CD4-positive, alpha-beta T cell treated with Interferon gamma for 1 hour (primary cell): ENCODE results near the gene PARL.
"Not testable (repeated sequence)": the region's sequence is repeated elsewhere in the genome, so short reads cannot be mapped to it uniquely, and the experiment has no call there.

Experiments used
- DNase-seq: peaks from one replicate; pipeline ENCODE4 v3.0.0-alpha.2; 2020

The PARL gene

DNA sequence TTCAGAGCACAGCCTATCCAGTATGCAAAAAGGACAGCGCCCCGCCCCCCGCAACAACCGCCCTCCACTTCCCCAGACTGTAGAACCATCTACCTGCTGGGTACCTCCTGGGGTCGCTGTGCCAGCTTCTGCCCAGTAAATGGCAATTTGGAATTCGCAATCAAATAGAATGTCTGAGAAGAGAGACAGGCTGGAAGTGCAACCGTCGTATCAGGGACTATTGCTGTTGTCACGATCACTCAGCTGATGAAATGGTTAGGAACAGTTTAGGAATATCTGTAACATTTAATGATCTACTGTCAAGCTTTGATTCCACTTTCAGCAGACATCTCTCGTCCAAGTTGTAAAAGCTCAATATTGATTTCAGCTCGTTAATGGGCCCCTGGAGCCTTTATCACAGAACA is 13.3 kb upstream of the PARL start:
- DNase-seq: no peak

DNA sequence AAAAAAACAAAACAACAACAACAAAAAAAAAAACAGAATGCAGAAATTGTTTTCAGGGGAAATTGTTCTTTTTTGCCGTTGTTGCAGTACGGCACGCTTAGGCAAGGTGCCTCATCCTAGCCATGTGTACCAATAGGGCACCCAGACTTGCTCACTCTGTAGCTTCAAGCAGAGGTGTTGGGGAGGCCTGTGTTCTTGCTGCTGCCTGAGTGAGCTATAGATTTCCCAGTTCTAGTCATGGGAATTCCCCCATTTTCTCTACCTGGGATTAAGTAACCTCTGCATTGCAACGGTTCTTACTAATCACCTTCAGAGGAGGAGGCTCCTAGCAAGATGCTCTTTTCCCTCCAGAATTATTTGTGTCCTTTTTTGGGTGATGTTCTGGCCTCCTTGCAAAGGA is 12.9 kb upstream of the PARL start:
- no peak for DNase-seq

DNA sequence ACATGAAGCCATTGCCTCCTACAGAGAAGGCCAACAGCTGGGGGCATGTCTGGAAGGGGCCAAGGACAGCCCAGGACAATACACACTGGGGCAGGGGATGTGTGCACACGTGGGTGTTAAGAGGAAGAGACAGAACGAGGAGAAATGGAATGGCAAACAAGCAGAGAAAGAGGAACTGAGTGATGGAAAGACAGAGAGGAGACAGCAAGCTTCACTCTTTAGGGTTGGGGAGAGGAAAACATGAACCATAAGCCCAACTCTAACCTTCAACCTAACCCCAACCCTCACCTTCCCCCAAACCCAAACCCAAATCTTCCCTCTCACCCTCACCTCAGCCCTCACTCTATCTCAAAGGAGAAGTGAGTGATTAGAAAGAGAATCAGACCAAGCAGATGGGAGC is 11.9 kb upstream of the PARL start:
- no peak for DNase-seq

DNA sequence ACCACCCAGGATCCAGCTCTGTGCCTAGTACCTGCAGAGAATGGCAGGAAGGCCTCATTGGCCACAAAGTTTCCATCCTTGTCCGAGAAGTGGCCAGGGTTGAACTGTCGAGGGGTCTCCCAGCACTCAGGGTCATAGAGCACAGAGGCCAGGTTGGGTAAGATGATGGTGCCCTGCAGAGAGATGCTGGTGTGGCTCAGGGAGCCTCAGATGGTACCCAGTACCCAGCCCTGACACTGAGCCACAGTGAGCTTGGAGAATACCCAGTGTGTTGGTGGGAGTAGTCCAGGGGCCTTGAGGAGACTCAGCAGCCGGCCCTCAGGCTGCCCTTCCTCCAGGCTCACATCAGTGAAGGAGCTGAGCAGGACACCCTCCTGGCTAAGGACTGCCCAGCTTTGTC is 11.5 kb upstream of the PARL start:
- no peak for DNase-seq

DNA sequence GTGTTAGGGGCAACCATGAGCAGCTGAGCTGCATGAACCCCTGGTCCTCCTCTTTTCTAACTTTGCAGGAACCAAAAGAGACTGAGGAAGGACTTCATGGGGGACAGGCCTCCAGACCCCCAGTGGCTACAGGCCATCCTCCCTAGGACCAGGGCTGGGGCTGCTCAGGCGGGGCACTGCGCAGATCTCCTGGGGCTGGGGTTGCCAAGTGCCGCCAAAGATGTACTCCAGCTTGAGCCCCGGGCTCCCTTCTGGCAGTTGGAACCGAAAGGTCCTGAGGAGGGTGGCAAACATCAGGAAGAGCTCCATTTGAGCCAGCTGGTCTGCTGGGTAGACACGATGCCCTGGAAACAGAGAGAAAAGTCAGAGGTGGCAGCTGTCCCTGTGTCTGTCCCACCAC is 11.1 kb upstream of the PARL start:
- no peak for DNase-seq

DNA sequence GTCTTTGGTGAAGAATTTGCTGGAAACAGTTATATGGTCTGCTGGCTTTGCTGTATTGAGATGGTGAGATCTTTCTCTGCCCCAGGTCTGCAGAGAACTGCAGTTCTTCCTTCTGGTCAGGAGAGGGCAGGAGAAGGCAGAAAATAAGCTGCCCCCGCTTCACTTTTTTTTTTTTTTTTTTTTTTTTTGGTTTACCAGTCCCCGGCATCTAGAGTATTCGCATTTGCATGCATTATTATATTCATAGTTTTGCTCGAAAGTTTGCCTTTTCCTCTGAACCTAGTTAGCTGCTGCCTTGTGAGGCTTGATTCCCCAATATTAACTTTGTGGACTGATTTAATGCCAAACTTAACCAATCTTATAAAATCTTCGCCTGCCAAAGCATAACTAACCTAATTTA is 10.6 kb upstream of the PARL start:
- DNase-seq: peak; percentile 52

DNA sequence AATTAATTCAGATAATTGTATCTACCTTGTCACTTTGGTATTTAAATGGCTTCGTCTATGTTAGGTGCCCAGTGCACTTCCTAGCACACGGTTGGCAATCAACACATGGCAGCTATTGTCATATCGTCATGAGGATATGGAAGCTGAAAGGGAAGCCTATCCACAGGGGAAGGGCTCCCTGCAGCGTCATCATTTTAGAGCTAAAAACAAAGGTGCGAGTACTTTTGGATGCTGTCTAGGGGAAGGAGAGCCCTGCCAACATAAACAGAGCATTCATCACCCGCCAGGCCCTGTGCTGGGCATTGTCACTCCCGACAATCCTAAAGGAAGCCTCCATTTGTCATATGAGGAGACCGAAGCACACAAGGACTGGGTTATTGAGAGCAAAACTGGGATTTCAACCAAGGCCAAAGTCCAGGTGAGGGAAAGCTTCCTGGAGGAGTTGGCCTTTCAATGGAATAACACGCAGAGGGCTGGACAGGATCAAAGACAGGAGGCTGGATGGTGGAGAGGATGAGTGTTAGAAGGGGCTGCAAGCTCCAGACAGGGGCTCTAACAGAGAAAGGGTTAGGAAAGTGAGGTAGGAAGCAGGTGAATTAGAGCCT is 8.0 kb upstream of the PARL start:
- no peak for DNase-seq

DNA sequence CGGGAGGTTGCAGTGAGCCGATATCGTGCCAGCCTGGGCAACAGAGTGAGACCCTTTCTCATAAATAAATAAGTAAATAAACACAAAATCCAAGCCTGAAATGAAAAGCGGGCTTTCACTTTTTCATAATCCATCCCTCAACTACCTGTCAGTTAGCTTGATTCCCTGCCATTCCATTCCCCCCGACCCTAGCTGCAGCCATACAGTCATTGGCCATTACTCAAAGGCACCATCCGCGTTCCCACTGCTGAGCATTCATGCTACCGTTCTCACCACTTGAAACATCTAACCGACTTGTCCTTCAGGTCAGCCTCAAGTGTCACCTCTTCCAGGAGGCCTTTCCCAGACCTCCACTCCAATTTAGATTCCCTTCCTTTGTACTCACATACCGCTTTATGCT is 1.1 kb upstream of the PARL start:
- no peak for DNase-seq

DNA sequence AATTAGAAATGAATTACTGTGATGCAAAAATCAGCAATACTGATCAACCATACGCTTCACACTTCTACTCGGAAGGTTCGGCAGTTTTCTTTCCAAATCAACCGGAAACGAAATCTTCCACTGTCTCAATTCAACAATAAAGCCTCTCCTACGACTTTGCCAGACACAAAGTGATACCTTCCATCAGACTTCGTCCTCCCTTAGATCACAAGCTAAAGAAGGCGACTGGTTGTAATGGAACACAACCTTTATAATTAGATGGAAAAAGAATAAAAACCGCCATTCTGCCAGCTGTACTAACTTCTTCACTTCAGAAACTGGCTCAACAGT is 618 bp downstream of the PARL start:
- no peak for DNase-seq

DNA sequence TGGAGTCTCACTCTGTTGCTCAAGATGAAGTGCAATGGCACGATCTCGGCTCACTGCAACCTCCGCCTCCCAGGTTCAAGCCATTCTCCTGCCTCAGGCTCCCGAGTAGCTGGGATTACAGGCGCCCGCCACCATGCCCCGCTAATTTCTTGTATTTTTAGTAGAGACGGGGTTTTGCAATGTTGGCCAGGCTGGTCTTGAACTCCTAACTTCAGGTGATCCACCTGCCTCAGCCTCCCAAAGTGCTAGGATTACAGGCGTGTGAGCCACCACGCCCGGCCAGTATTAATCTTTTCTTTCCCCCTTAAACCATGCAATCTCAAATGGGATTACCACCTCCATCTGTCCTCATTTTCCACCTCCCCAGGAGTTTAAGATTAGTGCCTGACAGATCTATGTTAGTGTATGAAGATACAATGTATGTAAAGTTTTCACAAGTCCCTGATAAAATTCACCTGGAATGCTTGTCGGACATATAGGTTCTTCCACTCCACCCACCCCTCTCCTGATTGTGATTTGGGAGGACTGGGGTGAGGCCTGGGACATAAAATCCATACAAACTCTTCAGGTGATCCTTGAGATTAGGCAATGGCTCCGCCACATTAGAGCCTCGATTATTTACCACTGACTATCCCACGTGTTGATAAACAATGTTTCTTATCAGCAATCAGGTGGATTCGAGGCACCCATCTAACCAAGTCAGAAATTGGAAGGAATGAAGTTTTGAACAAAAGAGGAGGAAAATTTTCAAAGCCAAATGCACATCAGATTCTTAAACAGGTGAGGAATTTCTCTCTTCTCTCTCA is 1.2 kb downstream of the PARL start:
- DNase-seq: no peak

DNA sequence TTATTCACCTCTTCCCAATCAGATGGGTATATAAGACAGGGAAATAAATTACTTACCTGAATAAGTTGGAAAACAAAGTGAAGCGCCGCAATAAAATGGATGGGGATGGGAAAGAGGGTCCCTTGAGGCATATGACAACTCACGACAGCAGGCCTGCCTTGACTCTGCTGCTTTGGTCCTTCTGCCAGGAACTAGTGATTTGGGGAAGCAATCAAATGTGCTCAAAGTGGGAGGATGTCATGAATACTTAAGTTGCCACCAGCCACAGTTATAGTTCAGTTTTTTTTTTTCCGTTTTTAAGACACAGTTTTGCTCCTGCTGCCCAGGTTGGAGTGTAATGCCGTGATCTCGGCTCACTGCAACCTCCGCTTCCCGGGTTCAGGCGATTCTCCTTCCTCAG is 4.6 kb downstream of the PARL start:
- no peak for DNase-seq

DNA sequence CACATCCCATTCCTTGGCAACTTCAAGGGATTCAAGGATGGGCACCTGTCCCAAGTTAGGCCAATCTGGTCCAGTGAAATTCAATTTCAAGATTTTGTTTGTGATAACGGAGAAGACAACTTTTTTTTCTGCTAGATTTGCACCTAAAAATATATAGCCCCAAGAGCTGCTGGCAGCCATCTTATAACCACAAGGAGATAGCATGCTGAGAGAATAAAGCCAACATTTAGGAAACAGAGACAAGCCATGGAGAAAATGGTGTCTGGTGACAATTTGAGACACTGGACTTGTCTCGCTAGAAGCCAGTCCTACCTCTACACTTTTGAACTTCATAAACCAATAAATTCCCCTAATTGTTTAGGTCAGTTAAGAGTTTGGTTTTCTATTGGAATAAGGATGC is 5.4 kb downstream of the PARL start:
- DNase-seq: no peak

DNA sequence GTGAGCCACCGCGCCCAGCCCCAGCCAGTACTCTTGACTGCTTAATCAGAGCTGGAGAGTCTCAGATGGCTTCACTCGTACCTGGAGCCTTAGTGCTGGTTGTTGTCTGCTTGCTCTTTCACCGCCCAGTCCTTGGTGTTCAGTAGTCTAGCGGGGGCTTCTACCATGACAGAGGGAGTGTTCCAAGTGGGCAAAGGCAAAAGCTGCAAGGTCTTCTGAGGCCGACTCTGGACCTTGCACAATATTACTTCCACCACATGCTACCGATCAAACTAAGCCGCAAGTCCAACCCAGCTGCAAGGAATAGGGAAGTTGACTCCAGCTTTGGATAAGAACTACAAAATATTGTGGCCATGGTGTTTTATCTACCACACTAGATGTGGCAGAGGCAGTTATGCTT is 6.6 kb downstream of the PARL start:
- peak; percentile 16 for DNase-seq

DNA sequence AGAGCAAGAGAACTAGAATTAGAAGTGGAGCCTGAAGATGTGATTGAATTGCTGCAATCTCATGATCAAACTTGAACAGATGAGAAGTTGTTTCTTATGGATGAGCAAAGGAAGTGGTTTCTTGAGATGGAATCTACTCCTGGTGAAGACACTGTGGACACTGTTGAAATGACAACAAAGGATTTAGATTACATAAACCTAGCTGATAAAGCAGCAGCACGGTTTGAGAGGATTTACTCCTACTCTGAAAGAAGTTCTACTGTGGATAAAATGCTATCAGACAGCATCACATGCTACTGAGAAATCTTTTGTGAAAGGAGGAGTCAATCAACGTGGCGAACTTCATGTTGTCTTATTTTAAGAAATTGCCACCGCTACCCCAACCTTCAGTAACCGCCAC is 7.5 kb downstream of the PARL start:
- DNase-seq: not testable (repeated sequence)

DNA sequence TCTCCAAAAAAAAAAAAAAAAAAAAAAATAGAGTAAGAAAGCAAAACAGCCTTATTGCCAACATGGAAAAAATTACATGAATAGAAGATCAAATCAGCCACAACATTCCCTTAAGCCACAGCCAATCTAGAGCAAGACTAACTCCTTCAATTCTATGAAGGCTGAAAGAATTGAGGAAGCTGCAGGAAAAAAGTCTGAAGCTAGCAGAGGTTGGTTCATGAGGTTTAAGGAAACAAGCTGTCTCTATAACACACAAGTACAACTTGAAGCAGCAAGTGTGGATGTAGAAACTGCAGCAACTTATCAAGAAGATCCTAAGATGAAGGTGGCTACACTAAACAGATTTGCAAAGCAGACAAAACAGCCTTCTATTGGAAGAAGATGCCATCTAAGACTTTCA is 9.3 kb downstream of the PARL start:
- no peak for DNase-seq

DNA sequence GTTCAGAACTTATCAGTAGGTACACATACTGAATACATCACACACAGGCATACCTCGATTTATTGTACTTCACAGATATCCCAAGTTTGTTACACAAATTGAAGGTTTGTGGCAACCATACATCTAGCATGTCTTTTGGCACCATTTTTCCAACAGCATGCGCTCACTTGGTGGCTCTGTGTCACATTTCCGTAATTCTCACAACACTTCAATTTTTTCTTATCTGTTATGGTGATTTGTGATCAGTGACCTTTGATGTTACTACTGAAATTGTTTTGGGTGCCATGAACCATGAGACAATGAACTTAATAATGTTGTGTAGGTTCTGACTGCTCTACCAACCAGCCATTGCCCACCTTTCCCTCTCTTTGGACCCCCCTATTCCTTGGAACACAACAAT is 10.8 kb downstream of the PARL start:
- no peak for DNase-seq

DNA sequence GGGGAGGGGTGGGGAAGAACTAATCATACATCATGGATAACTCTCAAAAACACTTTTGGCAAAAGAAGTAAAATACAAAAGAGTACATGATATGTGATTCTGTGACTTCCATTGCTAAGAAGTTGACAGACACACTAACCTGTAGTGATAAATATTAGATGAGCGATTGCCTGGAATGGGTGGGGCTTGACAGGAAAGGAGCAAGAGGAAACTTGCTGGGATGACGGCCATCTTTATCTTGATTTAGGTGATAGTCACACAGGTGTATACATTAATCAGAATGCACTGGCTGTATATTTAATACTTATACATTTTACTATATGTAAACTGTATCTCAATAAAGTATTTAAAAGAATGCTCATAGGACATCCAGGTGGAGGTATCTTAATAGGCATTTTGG is 13.1 kb downstream of the PARL start:
- DNase-seq: no peak

DNA sequence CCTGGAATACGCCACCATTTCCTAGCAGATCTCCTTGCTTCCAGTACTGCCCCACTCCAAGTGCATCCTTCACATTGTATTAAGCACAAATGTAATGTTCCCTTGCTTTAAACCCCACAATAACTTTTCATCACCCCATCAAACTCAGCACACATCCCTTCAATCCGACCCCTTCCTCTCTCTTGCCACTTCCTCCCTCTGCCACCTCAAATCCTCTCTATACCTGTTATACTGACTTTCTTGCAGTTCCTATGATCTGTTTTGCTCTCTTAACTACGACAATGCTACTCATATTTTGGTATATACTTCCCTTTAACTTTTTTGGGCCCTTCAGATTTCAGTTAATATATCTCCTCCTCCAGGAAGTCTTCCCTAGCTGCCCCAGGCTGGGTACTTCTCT is 14.1 kb downstream of the PARL start:
- DNase-seq: no peak

DNA sequence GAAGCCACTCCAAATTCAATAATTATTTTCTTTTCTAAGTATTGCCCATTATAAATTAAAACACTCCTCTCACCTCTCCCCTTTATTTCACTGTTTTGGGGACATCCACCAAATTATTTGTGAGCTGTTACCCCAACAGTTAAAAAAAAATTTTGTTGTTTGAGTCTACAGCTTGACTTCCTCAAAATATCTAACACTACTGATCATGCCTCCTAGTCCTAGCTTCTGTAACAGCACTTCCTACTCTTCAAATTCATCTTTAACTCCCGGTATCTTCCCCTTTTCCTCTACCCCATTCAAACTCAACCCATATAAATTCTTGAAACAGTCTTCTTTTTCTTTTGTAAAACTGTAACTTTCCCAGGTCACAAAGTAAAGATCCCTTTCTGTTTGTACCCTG is 15.9 kb downstream of the PARL start:
- DNase-seq: no peak

DNA sequence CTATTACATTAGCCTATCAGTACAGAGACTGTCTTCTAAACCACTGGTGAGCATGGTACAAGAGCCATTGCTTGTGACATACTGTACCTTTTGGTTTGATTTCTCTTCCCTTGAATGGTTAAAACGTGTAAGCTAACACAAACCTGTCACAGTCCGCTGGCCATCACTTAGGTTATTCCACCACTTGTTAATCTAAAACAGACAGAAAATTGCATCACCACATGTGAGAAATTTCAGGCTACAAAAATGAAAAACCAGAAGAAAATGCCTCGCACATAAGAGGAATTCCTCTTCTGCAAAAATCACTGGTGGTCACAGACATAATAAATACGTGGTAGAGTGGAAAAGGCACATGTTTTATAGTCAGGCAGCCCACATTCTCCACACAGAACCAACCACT is 22.1 kb downstream of the PARL start:
- DNase-seq: no peak

DNA sequence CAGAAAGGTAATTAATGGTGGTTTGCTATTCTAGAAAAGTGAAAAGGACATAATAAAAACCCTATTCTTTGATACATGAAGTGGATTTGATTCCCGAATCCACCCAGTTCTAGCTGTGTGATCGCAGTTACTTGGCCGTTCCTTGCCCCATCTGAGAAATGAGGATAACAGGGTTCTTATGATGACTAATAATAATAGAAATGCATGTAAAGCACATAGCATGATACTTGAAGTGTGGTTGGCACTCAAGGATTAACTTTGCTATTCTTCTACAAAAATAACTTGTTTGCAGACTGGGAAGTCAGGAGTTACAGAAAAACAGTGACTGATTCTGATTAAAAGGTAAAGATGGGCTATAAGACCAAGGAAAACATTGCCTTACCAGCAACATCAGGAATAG is 26.8 kb downstream of the PARL start:
- no peak for DNase-seq

DNA sequence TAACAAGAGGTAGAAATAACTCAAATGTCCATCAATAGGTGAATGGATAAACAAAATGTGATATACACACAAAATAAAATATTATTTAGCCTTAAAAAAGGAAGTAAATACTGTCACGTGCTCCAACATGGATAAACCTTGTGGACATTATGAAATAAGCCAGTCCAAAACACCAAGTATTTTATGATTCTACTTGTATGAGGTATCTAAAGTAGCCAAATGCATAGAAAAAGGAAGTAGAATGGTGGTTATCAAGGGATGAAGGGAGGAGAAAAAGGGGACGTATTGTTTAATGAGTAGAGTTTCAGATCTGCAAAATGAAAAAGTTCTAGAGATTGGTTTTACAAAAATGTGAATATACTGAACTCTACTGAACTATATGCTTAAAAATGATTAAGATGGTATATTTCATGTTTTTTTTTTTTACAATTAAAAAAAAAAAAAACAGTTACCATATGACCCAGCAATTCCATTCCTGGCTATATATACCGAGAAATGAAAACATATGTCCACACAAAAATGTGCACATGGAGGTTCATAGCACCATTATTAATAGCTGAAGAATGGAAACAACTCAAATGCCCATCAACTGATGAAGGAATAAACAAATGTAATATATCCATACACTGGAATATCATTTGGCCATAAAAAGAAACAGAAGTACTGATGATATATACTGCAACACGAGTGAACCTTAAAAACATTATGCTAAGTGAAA is 30.2 kb downstream of the PARL start:
- no peak for DNase-seq

DNA sequence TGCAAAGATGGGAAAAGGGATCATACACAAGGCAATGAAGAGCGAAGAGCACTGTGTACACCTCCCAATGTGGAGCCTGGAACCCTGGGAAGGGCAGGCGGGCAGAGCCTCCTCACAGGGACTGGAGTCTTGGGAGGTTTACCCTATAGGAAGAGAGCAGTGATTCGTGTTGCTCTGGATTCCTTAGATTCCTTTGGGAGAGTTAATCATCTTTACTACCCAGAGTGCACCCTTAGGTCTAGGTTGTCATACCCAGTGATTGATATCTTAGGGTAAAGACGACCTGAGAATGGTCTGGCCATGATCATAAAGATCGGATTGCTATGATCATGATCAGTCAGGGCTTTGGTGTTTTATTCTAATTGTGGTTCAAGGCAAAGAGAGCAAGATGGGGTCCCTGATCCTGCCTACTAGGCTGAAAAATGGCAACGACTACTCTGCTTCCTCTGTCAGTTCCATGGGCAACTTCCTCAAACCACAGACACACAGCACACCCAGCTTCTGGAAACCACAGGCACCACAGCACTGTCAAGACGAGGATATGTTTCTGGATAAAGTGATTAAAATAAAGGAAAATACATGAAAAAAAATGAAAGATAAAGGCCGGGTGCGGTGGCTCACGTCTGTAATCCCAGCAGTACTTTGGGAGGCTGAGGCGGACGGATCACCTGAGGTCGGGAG is 38.9 kb downstream of the PARL start:
- DNase-seq: no peak

DNA sequence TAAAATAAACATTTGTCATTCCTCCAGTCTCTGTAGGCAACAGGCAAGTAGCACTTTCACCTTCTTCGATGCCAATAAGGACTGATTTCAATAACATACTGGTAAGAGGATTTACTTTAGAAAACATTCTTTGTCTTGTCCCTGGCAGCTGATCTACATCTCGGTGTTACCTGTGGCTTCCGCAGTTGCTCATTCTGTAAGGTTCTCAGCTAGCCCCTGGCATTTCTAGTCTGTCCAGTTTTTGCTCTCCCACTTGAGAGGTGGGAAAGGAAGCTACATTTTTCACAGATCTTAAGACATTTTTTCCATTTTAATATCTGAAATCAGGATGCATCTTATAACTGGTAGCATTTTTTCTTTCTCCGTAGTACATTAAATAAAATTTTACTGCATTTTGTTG is 39.6 kb downstream of the PARL start:
- DNase-seq: no peak
